Keratinocyte (primary cell): Measurements from ENCODE around the gene GATD1.

Experiments used
- EZH2 ChIP-seq: IDR thresholded peaks from one replicate; pipeline ENCODE4 v1.6.1; 2012; ENCODE audit warnings: inconsistent platforms, mild to moderate bottlenecking, low read length, moderate library complexity
- TF ChIP-seq, protein P1 (sequence below), 3 experiments: IDR thresholded peaks in 1 of 3; conservative IDR thresholded peaks in 1 of 3; optimal IDR thresholded peaks in 1 of 3; 2 replicates in 2 of 3; 3 replicates in 1 of 3; pipeline versions ENCODE3 to v1.5.1; 2011; ENCODE audit warnings: low read length in 3 of 3, mild to moderate bottlenecking in 3 of 3, moderate library complexity in 2 of 3, control low read depth in 1 of 3, inconsistent platforms in 1 of 3; ENCODE audit not compliant: insufficient read depth in 2 of 3; ENCODE audit errors: extremely low read depth in 1 of 3

- TF ChIP-seq, protein P1, sequence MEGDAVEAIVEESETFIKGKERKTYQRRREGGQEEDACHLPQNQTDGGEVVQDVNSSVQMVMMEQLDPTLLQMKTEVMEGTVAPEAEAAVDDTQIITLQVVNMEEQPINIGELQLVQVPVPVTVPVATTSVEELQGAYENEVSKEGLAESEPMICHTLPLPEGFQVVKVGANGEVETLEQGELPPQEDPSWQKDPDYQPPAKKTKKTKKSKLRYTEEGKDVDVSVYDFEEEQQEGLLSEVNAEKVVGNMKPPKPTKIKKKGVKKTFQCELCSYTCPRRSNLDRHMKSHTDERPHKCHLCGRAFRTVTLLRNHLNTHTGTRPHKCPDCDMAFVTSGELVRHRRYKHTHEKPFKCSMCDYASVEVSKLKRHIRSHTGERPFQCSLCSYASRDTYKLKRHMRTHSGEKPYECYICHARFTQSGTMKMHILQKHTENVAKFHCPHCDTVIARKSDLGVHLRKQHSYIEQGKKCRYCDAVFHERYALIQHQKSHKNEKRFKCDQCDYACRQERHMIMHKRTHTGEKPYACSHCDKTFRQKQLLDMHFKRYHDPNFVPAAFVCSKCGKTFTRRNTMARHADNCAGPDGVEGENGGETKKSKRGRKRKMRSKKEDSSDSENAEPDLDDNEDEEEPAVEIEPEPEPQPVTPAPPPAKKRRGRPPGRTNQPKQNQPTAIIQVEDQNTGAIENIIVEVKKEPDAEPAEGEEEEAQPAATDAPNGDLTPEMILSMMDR (optimal IDR thresholded peaks at IDR 0.05 in 1 of 3, IDR thresholded peaks at IDR 0.05 in 1 of 3, conservative IDR thresholded peaks at IDR 0.05 in 1 of 3; ENCODE audit: extremely low read depth in 1 of 3, insufficient read depth in 2 of 3, low read length in 3 of 3): no peak
- no peak for TF ChIP-seq EZH2
Observed at GRCh38 chr11:813072-813455, 35.8 kb upstream of the GATD1 start.
